Measurements from ENCODE around the gene KAT7.

The KAT7 gene

GRCh38 chr17:49859991-49860953, 71.8 kb downstream of the KAT7 start:
- H3K4me1 ChIP-seq (ENCODE audit: insufficient read depth, low read length), result peaks cover 11% of the 10 kb centered on the region
- no peaks in the 10 kb centered on the region for H3K36me3 ChIP-seq (ENCODE audit: insufficient read depth, low read length)
- 86% methylated on average over 20 of the region's 20 CpGs for WGBS
- no peak overlapping the region for H3K27ac ChIP-seq (ENCODE audit: low read depth, low read length)
- no peaks in the 10 kb centered on the region for H3K9me3 ChIP-seq (ENCODE audit: insufficient read depth, low read depth, low read length)
- no peak overlapping the region for H3K4me3 ChIP-seq (ENCODE audit: low read length)
- no peak overlapping the region for H3K9ac ChIP-seq (ENCODE audit: low read depth, low read length)
- H3K27me3 ChIP-seq (ENCODE audit: insufficient read depth, low read length), result 0 out of 2 replicates have a peak, but pooled peaks cover 2% of the 10 kb centered on the region

- H3K27ac ChIP-seq (ENCODE audit: low read depth, low read length), result no peak overlapping the region
- peaks cover 21% of the 10 kb centered on the region for H3K4me1 ChIP-seq (ENCODE audit: insufficient read depth, low read length)
- no peaks in the 10 kb centered on the region for H3K9me3 ChIP-seq (ENCODE audit: insufficient read depth, low read depth, low read length)
- no peak overlapping the region for H3K4me3 ChIP-seq (ENCODE audit: low read length)
- 40% methylated on average over 16 of the region's 16 CpGs for WGBS
- no peak overlapping the region for H3K9ac ChIP-seq (ENCODE audit: low read depth, low read length)
- no peaks in the 10 kb centered on the region for H3K36me3 ChIP-seq (ENCODE audit: insufficient read depth, low read length)
- 0 out of 2 replicates have a peak, but pooled peaks cover 2% of the 10 kb centered on the region for H3K27me3 ChIP-seq (ENCODE audit: insufficient read depth, low read length)
Measured at GRCh38 chr17:49861150-49861884, 72.8 kb downstream of the KAT7 start.

- Histone ChIP-seq H3K9ac (ENCODE audit: low read depth, low read length) (no peak overlapping the region), H3K9me3 (ENCODE audit: insufficient read depth, low read depth, low read length) (no peaks in the 10 kb centered on the region), H3K27me3 (ENCODE audit: insufficient read depth, low read length) (0 out of 2 replicates have a peak, but pooled peaks cover 2% of the 10 kb centered on the region), H3K4me3 (ENCODE audit: low read length) (no peak overlapping the region), H3K36me3 (ENCODE audit: insufficient read depth, low read length) (no peaks in the 10 kb centered on the region), H3K27ac (ENCODE audit: low read depth, low read length) (no peak overlapping the region), H3K4me1 (ENCODE audit: insufficient read depth, low read length) (peaks cover 23% of the 10 kb centered on the region)
- WGBS, result 69% methylated on average over 17 of the region's 17 CpGs
Measured at GRCh38 chr17:49862781-49863331, 74.4 kb downstream of the KAT7 start.

GRCh38 chr17:49866019-49866380, 77.5 kb downstream of the KAT7 start:
- Histone ChIP-seq H3K4me1 (ENCODE audit: insufficient read depth, low read length) (peaks cover 23% of the 10 kb centered on the region), H3K27me3 (ENCODE audit: insufficient read depth, low read length) (0 out of 2 replicates have a peak, but pooled peaks cover 2% of the 10 kb centered on the region), H3K27ac (ENCODE audit: low read depth, low read length) (peak overlapping the region; percentile 37; the same call in 1 of the 2 replicates), H3K9ac (ENCODE audit: low read depth, low read length) (no peak overlapping the region), H3K36me3 (ENCODE audit: insufficient read depth, low read length) (no peaks in the 10 kb centered on the region), H3K4me3 (ENCODE audit: low read length) (no peak overlapping the region), H3K9me3 (ENCODE audit: insufficient read depth, low read depth, low read length) (no peaks in the 10 kb centered on the region)
- 10% methylated on average over 1 of the region's 1 CpG for WGBS

- Histone ChIP-seq H3K4me3 (ENCODE audit: low read length) (no peak overlapping the region), H3K4me1 (ENCODE audit: insufficient read depth, low read length) (peaks cover 23% of the 10 kb centered on the region), H3K9me3 (ENCODE audit: insufficient read depth, low read depth, low read length) (no peaks in the 10 kb centered on the region), H3K9ac (ENCODE audit: low read depth, low read length) (no peak overlapping the region), H3K27me3 (ENCODE audit: insufficient read depth, low read length) (0 out of 2 replicates have a peak, but pooled peaks cover 2% of the 10 kb centered on the region), H3K27ac (ENCODE audit: low read depth, low read length) (no peak overlapping the region), H3K36me3 (ENCODE audit: insufficient read depth, low read length) (no peaks in the 10 kb centered on the region)
- 96% methylated on average over 3 of the region's 3 CpGs for WGBS
Measured at GRCh38 chr17:49866882-49867413, 78.5 kb downstream of the KAT7 start.

GRCh38 chr17:49869038-49869374, 80.5 kb downstream of the KAT7 start:
- WGBS, result 66% methylated on average over 1 of the region's 1 CpG
- Histone ChIP-seq H3K27me3 (ENCODE audit: insufficient read depth, low read length) (0 out of 2 replicates have a peak, but pooled peaks cover 2% of the 10 kb centered on the region), H3K9me3 (ENCODE audit: insufficient read depth, low read depth, low read length) (no peaks in the 10 kb centered on the region), H3K4me3 (ENCODE audit: low read length) (no peak overlapping the region), H3K4me1 (ENCODE audit: insufficient read depth, low read length) (peaks cover 19% of the 10 kb centered on the region), H3K9ac (ENCODE audit: low read depth, low read length) (no peak overlapping the region), H3K27ac (ENCODE audit: low read depth, low read length) (no peak overlapping the region), H3K36me3 (ENCODE audit: insufficient read depth, low read length) (no peaks in the 10 kb centered on the region)

GRCh38 chr17:49870298-49870697, 81.8 kb downstream of the KAT7 start:
- WGBS, result 85% methylated on average over 11 of the region's 11 CpGs

GRCh38 chr17:49871211-49871610, 82.7 kb downstream of the KAT7 start:
- H3K9me3 ChIP-seq (ENCODE audit: insufficient read depth, low read depth, low read length), result no peaks in the 10 kb centered on the region
- no peak overlapping the region for H3K4me3 ChIP-seq (ENCODE audit: low read length)
- no peak overlapping the region for H3K27ac ChIP-seq (ENCODE audit: low read depth, low read length)
- no peaks in the 10 kb centered on the region for H3K27me3 ChIP-seq (ENCODE audit: insufficient read depth, low read length)
- 89% methylated on average over 7 of the region's 7 CpGs for whole genome bisulfite sequencing
- H3K36me3 ChIP-seq (ENCODE audit: insufficient read depth, low read length), result no peaks in the 10 kb centered on the region
- H3K4me1 ChIP-seq (ENCODE audit: insufficient read depth, low read length), result peaks cover 7% of the 10 kb centered on the region
- no peak overlapping the region for H3K9ac ChIP-seq (ENCODE audit: low read depth, low read length)

More at GRCh38 chr17:49870298-49870697, 81.8 kb downstream of the KAT7 start:
- H3K4me1 ChIP-seq (ENCODE audit: insufficient read depth, low read length), result peaks cover 12% of the 10 kb centered on the region
- no peak overlapping the region for H3K27ac ChIP-seq (ENCODE audit: low read depth, low read length)
- no peaks in the 10 kb centered on the region for H3K36me3 ChIP-seq (ENCODE audit: insufficient read depth, low read length)
- H3K9me3 ChIP-seq (ENCODE audit: insufficient read depth, low read depth, low read length), result no peaks in the 10 kb centered on the region
- H3K27me3 ChIP-seq (ENCODE audit: insufficient read depth, low read length), result no peaks in the 10 kb centered on the region
- H3K4me3 ChIP-seq (ENCODE audit: low read length), result no peak overlapping the region
- no peak overlapping the region for H3K9ac ChIP-seq (ENCODE audit: low read depth, low read length)

- H3K9ac ChIP-seq (ENCODE audit: low read depth, low read length), result no peak overlapping the region
- H3K9me3 ChIP-seq (ENCODE audit: insufficient read depth, low read depth, low read length), result no peaks in the 10 kb centered on the region
- H3K27ac ChIP-seq (ENCODE audit: low read depth, low read length), result no peak overlapping the region
- no peaks in the 10 kb centered on the region for H3K27me3 ChIP-seq (ENCODE audit: insufficient read depth, low read length)
- no peaks in the 10 kb centered on the region for H3K36me3 ChIP-seq (ENCODE audit: insufficient read depth, low read length)
- peaks cover 4% of the 10 kb centered on the region; the same call in 1 of the 2 replicates for H3K4me1 ChIP-seq (ENCODE audit: insufficient read depth, low read length)
- H3K4me3 ChIP-seq (ENCODE audit: low read length), result no peak overlapping the region
- 77% methylated on average over 6 of the region's 6 CpGs for WGBS
Measured at GRCh38 chr17:49872754-49873377, 84.4 kb downstream of the KAT7 start.

- Histone ChIP-seq H3K27me3 (ENCODE audit: insufficient read depth, low read length) (no peaks in the 10 kb centered on the region), H3K4me1 (ENCODE audit: insufficient read depth, low read length) (peaks cover 4% of the 10 kb centered on the region; the same call in 1 of the 2 replicates), H3K9me3 (ENCODE audit: insufficient read depth, low read depth, low read length) (no peaks in the 10 kb centered on the region), H3K36me3 (ENCODE audit: insufficient read depth, low read length) (no peaks in the 10 kb centered on the region), H3K9ac (ENCODE audit: low read depth, low read length) (no peak overlapping the region), H3K4me3 (ENCODE audit: low read length) (no peak overlapping the region), H3K27ac (ENCODE audit: low read depth, low read length) (no peak overlapping the region)
- WGBS, result 90% methylated on average over 6 of the region's 6 CpGs
Measured at GRCh38 chr17:49873466-49873865, 85.0 kb downstream of the KAT7 start.
